Erythroblast (primary cell): ENCODE data around the gene YDJC.
"Not testable (repeated sequence)": the region's sequence is repeated elsewhere in the genome, so short reads cannot be mapped to it uniquely, and the experiment has no call there.

Source experiments
- DNase-seq, 2 experiments: peaks; one replicate each; lab custom pipeline; 2025; lab: John Stamatoyannopoulos, UW
- GATA1 ChIP-seq: IDR thresholded peaks from 2 replicates; pipeline ENCODE4 v1.6.1; 2011; ENCODE audit warnings: low read depth, mild to moderate bottlenecking, control low read depth, low read length, moderate library complexity
- POLR2A ChIP-seq: IDR thresholded peaks from 2 replicates; pipeline ENCODE4 v1.6.1; 2011; ENCODE audit warnings: mild to moderate bottlenecking, low read length

Gene YDJC

GRCh38 chr22:21615731-21616130 lies 14.1 kb downstream of the YDJC start:
- TF ChIP-seq GATA1 = no peak
- no peak for TF ChIP-seq POLR2A
- DNase-seq = no peak

- TF ChIP-seq POLR2A (no peak), GATA1 (no peak)
- no peak for DNase-seq
Measured at GRCh38 chr22:21613553-21614233, 16.1 kb downstream of the YDJC start.

- no peak for DNase-seq
- TF ChIP-seq GATA1 (no peak), POLR2A (no peak)
Measured at GRCh38 chr22:21612858-21613257, 17.0 kb downstream of the YDJC start.

GRCh38 chr22:21611210-21611977 lies 18.4 kb downstream of the YDJC start:
- DNase-seq = no peak
- TF ChIP-seq POLR2A (no peak), GATA1 (no peak)

GRCh38 chr22:21609556-21610157 lies 20.2 kb downstream of the YDJC start:
- not testable (repeated sequence) for DNase-seq

- DNase-seq = no peak
- TF ChIP-seq GATA1 (no peak), POLR2A (no peak)
Measured at GRCh38 chr22:21606775-21607174, 23.0 kb downstream of the YDJC start.

GRCh38 chr22:21605887-21606564 lies 23.8 kb downstream of the YDJC start:
- no peak for DNase-seq
- TF ChIP-seq GATA1 (no peak), POLR2A (no peak)

GRCh38 chr22:21603973-21604372 lies 25.8 kb downstream of the YDJC start:
- DNase-seq = no peak
- no peak for TF ChIP-seq POLR2A
- no peak for TF ChIP-seq GATA1

GRCh38 chr22:21602579-21602978 lies 27.2 kb downstream of the YDJC start:
- DNase-seq = no peak
- TF ChIP-seq POLR2A (no peak), GATA1 (no peak)

GRCh38 chr22:21599053-21599893 lies 30.5 kb downstream of the YDJC start:
- DNase-seq = no peak
- no peak for TF ChIP-seq GATA1
- no peak for TF ChIP-seq POLR2A

GRCh38 chr22:21598302-21598701 lies 31.5 kb downstream of the YDJC start:
- no peak for DNase-seq
- TF ChIP-seq GATA1 = no peak
- no peak for TF ChIP-seq POLR2A

- not testable (repeated sequence) for DNase-seq
Measured at GRCh38 chr22:21596356-21597135, 33.3 kb downstream of the YDJC start.
